GM12878 (cell line): ENCODE results near the gene COL7A1. TPM values are rescaled to one million over a fixed set of nuclear protein-coding genes. Genes with fewer than 3 reads are reported as not detected.

Experiments
- ATAC-seq: fragments of 200-7000 bp; cut with Tn5 transposase; 3 replicates; pipeline ENCODE4 v1.9.1; 2020; ENCODE audit warnings: mild to moderate bottlenecking, moderate library complexity
- BruUV-seq: library from RNA; stranded (reverse); fragments of 400-500 nt; replicated peaks from 2 replicates; lab custom pipeline; 2021; lab: Mats Ljungman, UMichigan
- CTCF ChIA-PET: fragments of 300-600 bp; sonication (Branson Sonifier 250); formaldehyde crosslinking; extraction: SDS; loops from one replicate; lab custom pipeline; 2021; ENCODE audit warnings: inconsistent platforms; lab: Yijun Ruan, JAX
- POLR2A ChIA-PET: fragments of 350-600 bp; formaldehyde crosslinking; extraction: SDS; loops from one replicate; lab custom pipeline; 2021; ENCODE audit warnings: inconsistent platforms; lab: Charles Lee
- RAD21 ChIA-PET: fragments of 300-600 bp; sonication (Branson Sonifier 250); formaldehyde crosslinking; loops from one replicate; lab custom pipeline; 2023; ENCODE audit warnings: antibody characterized with exemption; ENCODE audit not compliant: unreplicated experiment; lab: Charles Lee
- SMC1A ChIA-PET: fragments of 300-600 bp; sonication (Branson Sonifier 250); formaldehyde crosslinking; loops from one replicate; lab custom pipeline; 2023; ENCODE audit not compliant: unreplicated experiment, uncharacterized antibody; lab: Charles Lee
- DNase-seq: peaks from one replicate; pipeline ENCODE4 v3.0.0-alpha.2; 2011; ENCODE audit warnings: low read depth, low spot score
- FAIRE-seq: peaks from 3 replicates; lab custom pipeline; 2011; peaks lifted over from hg19 to GRCh38; lab: Jason Lieb, UNC
- H2AFZ ChIP-seq: 2 replicates; pipeline ENCODE4 v1.6.0; 2011; ENCODE audit warnings: low read depth, low read length, control low read depth; ENCODE audit not compliant: control insufficient read depth
- H3K27ac ChIP-seq: 2 replicates; pipeline ENCODE4 v1.5.1; 2011; ENCODE audit warnings: control low read depth; ENCODE audit not compliant: control insufficient read depth, insufficient read depth
- H3K27me3 ChIP-seq, 2 experiments: replicated peaks in 1 of 2; 2 replicates each; pipeline versions ENCODE4 v1.6.0 to v1.6.1; 2011; ENCODE audit warnings: low read length in 1 of 2; ENCODE audit not compliant: control insufficient read depth in 2 of 2, insufficient read depth in 2 of 2
- H3K36me3 ChIP-seq, 2 experiments: 2 replicates each; pipeline ENCODE4 v1.5.1; 2011; ENCODE audit warnings: low read length in 1 of 2; ENCODE audit not compliant: control insufficient read depth in 2 of 2, insufficient read depth in 2 of 2
- H3K4me1 ChIP-seq: 2 replicates; pipeline ENCODE4 v1.6.1; 2011; ENCODE audit warnings: mild to moderate bottlenecking, low read length, moderate library complexity, mixed read lengths; ENCODE audit not compliant: control insufficient read depth, insufficient read depth
- H3K4me2 ChIP-seq: 2 replicates; pipeline ENCODE4 v1.6.0; 2011; ENCODE audit warnings: control low read depth; ENCODE audit not compliant: control insufficient read depth, insufficient read depth
- H3K4me3 ChIP-seq: fragments of 200-600 bp; sonication (generic); 2 replicates; pipeline ENCODE4 v1.5.1; 2016
- H3K79me2 ChIP-seq: 2 replicates; pipeline ENCODE4 v1.6.0; 2011; ENCODE audit warnings: low read length; ENCODE audit not compliant: control insufficient read depth, insufficient read depth
- H3K9ac ChIP-seq: 2 replicates; pipeline ENCODE4 v1.8.0; 2011; ENCODE audit warnings: low read length, control low read depth, mixed read lengths; ENCODE audit not compliant: control insufficient read depth, insufficient read depth
- H3K9me3 ChIP-seq: replicated peaks from 3 replicates; pipeline ENCODE4 v1.5.1; 2011; ENCODE audit warnings: mild to moderate bottlenecking, low read length; ENCODE audit not compliant: control insufficient read depth, insufficient read depth
- H4K20me1 ChIP-seq: 2 replicates; pipeline ENCODE4 v1.6.0; 2011; ENCODE audit not compliant: control insufficient read depth, insufficient read depth
- ASH2L ChIP-seq: fragments of 300-600, 200-600 bp; sonication (generic); IDR thresholded peaks from 2 replicates; pipeline ENCODE4 v1.6.1; 2017; ENCODE audit warnings: low read depth, mild to moderate bottlenecking, borderline replicate concordance
- CREM ChIP-seq: IDR thresholded peaks from 2 replicates; pipeline ENCODE4 v1.6.1; 2014; ENCODE audit warnings: antibody characterized with exemption, low read depth
- GABPA ChIP-seq: IDR thresholded peaks from 2 replicates; pipeline ENCODE4 v1.6.1; 2014; ENCODE audit warnings: antibody characterized with exemption, low read depth, mild to moderate bottlenecking, inconsistent platforms
- MTA2 ChIP-seq: fragments of 450-650 bp; IDR thresholded peaks from 2 replicates; pipeline ENCODE4 v1.6.1; 2016; ENCODE audit warnings: low read depth, mild to moderate bottlenecking, moderate library complexity
- YY1 ChIP-seq: IDR thresholded peaks from 2 replicates; pipeline ENCODE4 v1.6.1; 2011; ENCODE audit warnings: low read depth, mild to moderate bottlenecking, low read length
- WGBS: methylation state at CpG from one replicate; pipeline ENCODE4 v1.1.6; 2016; ENCODE audit warnings: low lambda C conversion rate; ENCODE audit not compliant: insufficient replicate concordance, insufficient coverage; ENCODE audit errors: missing lambda C conversion rate; 5-methylcytosine and 5-hydroxymethylcytosine counted together
- in situ Hi-C: fragments of 300-500 bp; cut with MboI; formaldehyde crosslinking; loops from 9 replicates; pipeline ENCODE4 v1.14.3; 2018; ENCODE audit warnings: mixed read lengths
- intact Hi-C: fragments of 100-400 bp; cut with micrococcal nuclease; formaldehyde crosslinking; loops from one replicate; pipeline ENCODE4 v1.14.2; 2022; ENCODE audit not compliant: unreplicated experiment
- polyA plus RNA-seq, 11 experiments: library from polyadenylated mRNA; depleted of rRNA in 4 of 11; unstranded in 6 of 11; stranded (reverse) in 5 of 11; fragments of >200 nt; fragmentation: Nextera tagmentation in 4 of 11; fragmentation: Illumina TruSeq in 1 of 11; extraction: Ambion mirVana in 4 of 11; extraction: Trizol in 1 of 11; gene quantifications; 1 replicate in 1 of 11; 2 replicates in 10 of 11; pipeline versions ENCODE4 v1.2.1 to v1.2.3, GENCODE V29; 2011 to 2016; ENCODE audit warnings: inconsistent platforms in 2 of 11, missing spikeins in 2 of 11, low read depth in 1 of 11
- total RNA-seq, 4 experiments: library from RNA; depleted of rRNA in 3 of 4; stranded (reverse); fragments of >200 nt in 3 of 4; fragmentation: Illumina TruSeq in 1 of 4; extraction: Trizol in 1 of 4; gene quantifications; 2 replicates each; pipeline versions ENCODE4 v1.2.1 to v1.2.3, GENCODE V29; 2013 to 2021

Gene COL7A1
- total and polyA plus RNA-seq, 10 of the 15 experiments (the other 5 are each of a cell fraction or from before 2014, with no cell fraction given) = 0.01 to 1.9 (median 0.29) TPM; not detected in 1

- TF ChIP-seq ASH2L = no peak
Observed at GRCh38 chr3:48535578-48535977, 59.6 kb downstream of the COL7A1 start (continued).

- POLR2A ChIA-PET = interaction anchor here (0.5 to 1.1 kb wide), 3 partner anchors 12 to 406 kb away, joined by 3 to 4 read pairs (median 4); partner anchors contain the start of gene PFKFB4
- no peak overlapping the region for H2AFZ ChIP-seq
- 59% methylated on average over 2 of the region's 2 CpGs for WGBS
- DNase-seq = no peak
- peaks cover 3 to 32% of the 10 kb centered on the region in 2 experiments; a peak in 2 of 4 replicates for H3K36me3 ChIP-seq
- no peak overlapping the region for H3K4me3 ChIP-seq
- H3K9me3 ChIP-seq = no peaks in the 10 kb centered on the region
- intact Hi-C loops (no loop called here), in situ Hi-C loops (no loop called here)
- RAD21 ChIA-PET = no interaction called here
- no peak overlapping the region for H3K27ac ChIP-seq
- no peak overlapping the region for H3K4me2 ChIP-seq
- no peaks in the 10 kb centered on the region for H3K27me3 ChIP-seq
- H3K9ac ChIP-seq = no peak overlapping the region
- ATAC-seq = no peak
- BruUV-seq = no TSS peak
- no peak for FAIRE-seq
- SMC1A ChIA-PET = no interaction called here
- no peaks in the 10 kb centered on the region for H3K4me1 ChIP-seq
- no peaks in the 10 kb centered on the region for H3K79me2 ChIP-seq
- CTCF ChIA-PET = interaction anchor here (1.2 kb wide), 2 partner anchors 97 to 132 kb away, joined by 3 to 4 read pairs; no protein-coding TSS in a partner anchor
- no peaks in the 10 kb centered on the region for H4K20me1 ChIP-seq
- TF ChIP-seq CREM = no peak
- no peak for TF ChIP-seq GABPA
- TF ChIP-seq YY1 = no peak
- no peak for TF ChIP-seq MTA2
Observed at GRCh38 chr3:48532977-48533337, 62.2 kb downstream of the COL7A1 start.
